Brain microvascular endothelial cell (primary cell): ENCODE results near the gene CD207.

Experiments
- DNase-seq: peaks from one replicate; pipeline ENCODE4 v3.0.0-alpha.2; 2020
- H3K27ac ChIP-seq: fragments of 250-450 bp; sonication (Bioruptor Pico); 2 replicates; pipeline ENCODE4 v1.5.1; 2020; ENCODE audit warnings: mild to moderate bottlenecking, moderate library complexity
- H3K27me3 ChIP-seq: fragments of 250-450 bp; sonication (Bioruptor Pico); replicated peaks from 2 replicates; pipeline ENCODE4 v1.5.1; 2020; ENCODE audit warnings: mild to moderate bottlenecking
- H3K36me3 ChIP-seq: fragments of 250-450 bp; sonication (Bioruptor Pico); replicated peaks from 2 replicates; pipeline ENCODE4 v1.5.1; 2020; ENCODE audit warnings: mild to moderate bottlenecking
- H3K4me3 ChIP-seq: 2 replicates; pipeline ENCODE4 v1.5.1; 2011; ENCODE audit warnings: low read depth, mild to moderate bottlenecking, control low read depth, low read length, moderate library complexity
- CTCF ChIP-seq: IDR thresholded peaks from 2 replicates; pipeline ENCODE4 v1.5.1; 2011; ENCODE audit warnings: low read depth, mild to moderate bottlenecking, moderate library complexity, low read length, control low read depth, inconsistent platforms; ENCODE audit errors: missing control alignments
- in situ Hi-C: cut with HindIII; loops from 2 replicates; pipeline ENCODE4 v1.10.0; 2017; ENCODE audit warnings: low sequenced_read_pairs, low pct_ligation_motif_present

Gene CD207

GRCh38 chr2:70850925-70851324, 15.3 kb upstream of the CD207 start:
- H3K27ac ChIP-seq, result no peak overlapping the region
- no peaks in the 10 kb centered on the region for H3K36me3 ChIP-seq
- no peaks in the 10 kb centered on the region for H3K27me3 ChIP-seq
- no peak for TF ChIP-seq CTCF
- DNase-seq, result no peak
- no peak overlapping the region for H3K4me3 ChIP-seq
- in situ Hi-C loops, result no loop called here

GRCh38 chr2:70842401-70842800, 6.8 kb upstream of the CD207 start:
- no peaks in the 10 kb centered on the region for H3K36me3 ChIP-seq
- DNase-seq, result no peak
- in situ Hi-C loops, result no loop called here
- H3K27me3 ChIP-seq, result no peaks in the 10 kb centered on the region
- no peak overlapping the region for H3K27ac ChIP-seq
- no peak for TF ChIP-seq CTCF
- no peak overlapping the region for H3K4me3 ChIP-seq

- H3K27me3 ChIP-seq, result no peaks in the 10 kb centered on the region
- no peak overlapping the region for H3K27ac ChIP-seq
- no peak overlapping the region for H3K4me3 ChIP-seq
- no peak for DNase-seq
- H3K36me3 ChIP-seq, result no peaks in the 10 kb centered on the region
- in situ Hi-C loops, result no loop called here
- TF ChIP-seq CTCF, result no peak
Observed at GRCh38 chr2:70837980-70838925, 2.6 kb upstream of the CD207 start.

- Histone ChIP-seq H3K27me3 (no peaks in the 10 kb centered on the region), H3K27ac (no peak overlapping the region), H3K4me3 (no peak overlapping the region), H3K36me3 (no peaks in the 10 kb centered on the region)
- no peak for TF ChIP-seq CTCF
- DNase-seq, result no peak
- in situ Hi-C loops, result no loop called here
Observed at GRCh38 chr2:70834881-70835280, 735 bp downstream of the CD207 start.

- no peaks in the 10 kb centered on the region for H3K27me3 ChIP-seq
- no peak for DNase-seq
Observed at GRCh38 chr2:70834106-70834505, 1.5 kb downstream of the CD207 start.

More at GRCh38 chr2:70834106-70834505, 1.5 kb downstream of the CD207 start:
- Histone ChIP-seq H3K36me3 (no peaks in the 10 kb centered on the region), H3K4me3 (no peak overlapping the region), H3K27ac (no peak overlapping the region)
- in situ Hi-C loops, result no loop called here
- TF ChIP-seq CTCF, result no peak
